Renal cortex interstitium (tissue), 11 donors: ENCODE results near the gene THEM4. TPM values are rescaled to one million over a fixed set of nuclear protein-coding genes. Genes with fewer than 3 reads are reported as not detected.
"Not testable (repeated sequence)": the region's sequence is repeated elsewhere in the genome, so short reads cannot be mapped to it uniquely, and the experiment has no call there.

Source experiments
- DNase-seq, 11 donors: peaks; one replicate each; pipeline ENCODE4 v3.0.0-alpha.2; 2013; ENCODE audit warnings: low read depth in 9 of 11, low spot score in 4 of 11; ENCODE audit errors: extremely low read depth in 1 of 11
- polyA plus RNA-seq, 3 donors: library from polyadenylated mRNA; unstranded; fragments of 120-200 nt; gene quantifications; one replicate each; pipeline ENCODE4 v1.2.1, GENCODE V29; 2013; ENCODE audit not compliant: insufficient read length in 3 of 3

Gene THEM4
- polyA plus RNA-seq, 3 donors: 22.5 to 47.0 (median 28.7) TPM

DNA sequence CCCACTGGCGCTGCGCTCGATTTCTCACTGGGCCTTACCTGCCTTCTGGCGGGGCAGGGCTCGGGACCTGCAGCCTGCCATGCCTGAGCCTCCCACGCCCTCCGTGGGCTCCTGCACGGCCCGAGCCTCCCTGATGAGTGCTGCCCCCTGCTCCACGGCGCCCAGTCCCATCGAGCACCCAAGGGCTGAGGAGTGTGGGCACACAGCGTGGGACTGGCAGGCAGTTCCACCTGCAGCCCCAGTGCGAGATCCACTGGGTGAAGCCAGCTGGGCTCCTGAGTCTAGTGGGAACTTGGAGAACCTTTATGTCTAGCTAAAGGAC, 3.0 kb downstream of the THEM4 start:
- not testable (repeated sequence) for DNase-seq

DNA sequence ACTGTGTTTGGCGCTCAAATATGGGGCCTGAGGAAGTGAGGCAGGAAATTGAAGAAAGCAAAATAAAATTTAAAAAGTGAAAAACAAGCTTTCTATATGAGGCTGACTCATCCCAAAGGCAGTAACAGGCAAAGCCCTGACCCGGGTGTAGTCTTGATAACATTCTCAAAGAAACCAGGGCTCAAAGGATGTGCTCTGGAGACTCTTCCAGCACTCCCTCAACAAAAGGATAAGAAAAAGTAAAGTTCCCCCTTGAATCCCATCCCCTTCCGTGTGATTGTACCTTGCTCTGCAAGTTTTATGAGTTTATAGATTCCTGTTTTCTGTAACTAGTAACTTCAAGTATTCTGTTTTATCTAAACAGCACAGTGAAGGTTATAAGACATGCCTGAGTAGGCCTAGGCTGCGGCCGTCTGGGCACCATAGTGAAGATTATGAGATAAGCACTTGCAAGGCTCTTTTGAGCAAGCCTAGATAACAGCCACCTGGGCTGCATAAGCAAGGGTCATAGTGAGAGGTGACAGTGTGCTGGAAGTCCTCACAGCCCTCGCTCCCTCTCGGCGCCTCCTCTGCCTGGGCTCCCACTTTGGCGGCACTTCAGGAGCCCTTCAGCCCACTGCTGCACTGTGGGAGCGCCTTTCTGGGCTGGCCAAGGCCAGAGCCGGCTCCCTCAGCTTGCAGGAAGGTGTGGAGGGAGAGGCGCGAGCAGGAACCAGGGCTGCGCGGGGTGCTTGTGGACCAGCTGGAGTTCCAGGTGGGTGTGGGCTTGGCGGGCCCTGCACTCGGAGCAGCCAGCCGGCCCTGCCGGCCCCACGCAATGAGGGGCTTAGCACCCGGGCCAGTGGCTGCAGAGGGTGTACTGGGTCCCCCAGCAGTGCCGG, 3.6 kb downstream of the THEM4 start:
- DNase-seq: not testable (repeated sequence)

DNA sequence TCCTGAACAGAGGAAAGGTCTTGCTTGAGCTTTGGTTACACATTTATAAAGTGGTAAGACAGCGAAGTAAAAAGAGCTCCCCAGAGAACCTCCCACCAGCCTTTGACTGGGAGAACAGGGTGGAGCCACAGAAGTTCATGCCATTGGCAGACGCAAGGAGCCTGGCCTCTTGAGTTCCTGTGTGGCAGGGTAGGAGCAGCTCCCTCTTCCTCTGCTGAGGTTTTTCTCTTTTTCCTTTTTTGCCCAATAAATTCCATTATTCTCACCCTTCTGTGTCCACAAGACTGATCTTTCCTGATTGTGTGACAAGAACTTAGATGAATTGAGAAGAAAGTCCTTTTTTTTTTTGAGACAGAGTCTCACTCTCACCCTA, 4.3 kb downstream of the THEM4 start:
- no peak for DNase-seq

DNA sequence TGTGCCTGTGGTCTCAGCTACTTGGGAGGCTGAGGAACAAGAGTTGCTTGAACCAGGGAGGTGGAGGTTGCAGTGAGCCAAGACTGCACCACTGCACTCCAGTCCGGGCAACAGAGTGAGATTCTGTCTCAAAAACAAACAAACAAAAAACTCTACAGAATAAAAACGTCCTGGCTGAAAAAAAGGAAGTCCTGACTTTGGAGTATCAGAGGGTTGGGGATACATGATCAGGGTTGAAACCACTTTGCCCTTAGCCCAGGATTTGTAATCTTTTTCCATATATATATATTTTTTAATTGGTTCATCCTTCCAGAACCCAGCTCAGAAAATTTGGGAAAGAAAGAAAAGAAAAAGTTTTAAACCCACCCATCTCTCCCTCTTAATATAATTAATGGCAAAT, 6.5 kb downstream of the THEM4 start:
- no peak for DNase-seq

DNA sequence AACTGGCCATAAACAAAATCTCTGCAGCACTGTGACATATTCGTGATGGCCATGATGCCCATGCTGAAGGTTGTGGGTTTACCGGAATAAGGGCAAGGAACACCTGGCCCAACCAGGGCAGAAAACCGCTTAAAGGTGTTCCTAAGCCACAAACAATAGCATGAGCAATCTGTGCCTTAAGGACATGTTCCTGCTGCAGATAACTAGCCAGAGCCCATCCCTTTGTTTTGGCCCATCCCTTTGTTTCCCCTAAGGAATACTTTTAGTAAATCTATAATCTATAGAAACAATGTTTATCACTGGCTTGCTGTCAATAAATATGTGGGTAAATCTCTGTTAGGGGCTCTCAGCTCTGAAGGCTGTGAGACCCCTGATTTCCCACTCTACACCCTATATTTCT, 8.5 kb downstream of the THEM4 start:
- DNase-seq: not testable (repeated sequence)

DNA sequence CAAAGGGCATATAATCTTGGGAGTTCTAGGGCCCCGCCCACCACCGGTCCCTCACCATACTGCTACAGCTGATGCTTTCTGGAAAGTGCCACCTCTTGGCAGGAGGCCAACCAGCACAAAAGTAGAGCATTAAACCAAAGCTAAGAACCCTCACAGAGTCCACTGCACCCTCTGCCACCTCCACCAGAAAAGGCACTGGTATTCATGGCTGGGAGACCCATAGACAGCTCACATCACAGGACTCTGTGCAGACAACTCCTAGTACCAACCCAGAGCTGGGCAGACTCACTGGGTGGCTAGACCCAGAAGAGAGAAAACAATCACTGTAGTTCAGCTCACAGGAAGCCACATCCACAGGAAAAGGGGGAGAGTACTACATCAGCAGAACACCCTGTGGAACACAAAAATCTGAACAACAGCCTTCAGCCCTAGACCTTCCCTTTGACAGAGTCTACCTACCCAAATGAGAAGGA, 10.8 kb downstream of the THEM4 start:
- no peak for DNase-seq

DNA sequence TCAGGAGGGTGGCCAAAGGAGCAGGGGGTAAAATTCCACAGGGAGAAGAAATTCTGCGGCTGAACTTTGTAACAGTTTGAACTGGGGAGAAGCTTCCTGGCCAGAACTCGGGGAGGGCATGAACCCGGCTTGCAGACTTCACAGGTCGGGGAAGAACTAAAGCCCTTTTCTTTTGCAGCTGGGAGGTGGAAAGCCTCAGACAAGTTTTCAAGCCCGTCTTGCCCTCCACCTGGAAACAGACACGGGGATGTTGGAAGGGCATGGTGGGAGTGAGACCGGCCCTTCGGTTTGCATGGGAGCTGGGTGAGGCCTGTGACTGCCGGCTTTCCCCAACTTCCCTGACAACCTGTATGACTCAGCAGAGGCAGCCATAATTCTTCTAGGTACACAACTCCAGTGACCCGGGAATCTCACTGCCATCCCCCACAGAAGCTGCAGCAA, 11.3 kb downstream of the THEM4 start:
- no peak for DNase-seq

DNA sequence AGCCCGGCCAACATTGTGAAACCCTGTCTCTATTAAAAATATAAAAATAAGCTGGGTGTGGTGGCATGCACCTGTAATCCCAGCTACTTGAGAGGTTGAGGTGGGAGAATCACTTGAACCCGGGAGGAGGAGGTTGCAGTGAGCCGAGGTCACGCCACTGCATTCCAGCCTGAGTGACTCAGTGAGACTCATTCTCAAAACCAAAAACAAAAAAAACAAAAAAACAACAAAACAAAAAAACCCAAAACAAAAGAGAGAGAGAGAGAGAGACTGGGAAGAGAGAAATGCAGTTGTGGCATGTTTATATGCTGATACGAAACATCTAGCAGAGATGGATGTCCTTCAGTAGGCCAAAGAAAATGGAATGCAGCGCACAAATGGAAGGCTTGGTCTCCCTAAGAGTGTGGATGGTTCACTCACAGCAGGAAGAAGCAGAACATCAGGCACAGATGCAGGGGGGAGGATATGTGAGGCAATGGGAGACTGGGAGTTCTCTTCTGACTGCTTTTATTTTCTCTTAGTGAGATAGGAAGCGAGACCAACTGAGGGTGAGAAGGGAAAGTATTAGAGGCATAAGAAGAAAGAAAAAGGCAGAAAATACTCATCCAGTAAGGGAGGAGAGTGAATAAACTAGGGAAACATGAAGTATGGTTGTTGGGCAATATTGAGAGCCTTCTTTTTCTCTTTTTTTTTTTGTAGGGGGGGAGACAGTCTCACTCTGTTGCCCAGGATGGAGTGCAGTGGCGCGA, 16.0 kb downstream of the THEM4 start:
- no peak for DNase-seq

DNA sequence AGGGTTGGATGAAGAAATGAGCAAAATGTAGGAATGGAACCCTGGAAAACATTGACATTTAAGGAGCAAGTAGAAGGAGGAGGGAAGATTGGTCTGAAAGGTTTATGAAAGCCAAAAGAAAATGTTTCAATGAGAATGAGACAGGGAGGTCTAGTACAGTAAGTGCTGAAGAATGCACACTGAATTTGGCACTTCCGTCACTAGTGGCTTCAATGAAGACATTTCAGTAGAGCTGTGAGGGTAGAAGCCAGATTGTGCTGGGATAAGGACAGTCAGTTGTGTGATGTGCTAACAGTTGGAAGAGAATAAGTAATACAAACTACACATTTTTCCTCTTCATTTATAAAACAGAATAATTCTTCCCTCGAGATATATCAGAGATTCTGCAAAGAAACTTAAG, 17.1 kb downstream of the THEM4 start:
- no peak for DNase-seq

DNA sequence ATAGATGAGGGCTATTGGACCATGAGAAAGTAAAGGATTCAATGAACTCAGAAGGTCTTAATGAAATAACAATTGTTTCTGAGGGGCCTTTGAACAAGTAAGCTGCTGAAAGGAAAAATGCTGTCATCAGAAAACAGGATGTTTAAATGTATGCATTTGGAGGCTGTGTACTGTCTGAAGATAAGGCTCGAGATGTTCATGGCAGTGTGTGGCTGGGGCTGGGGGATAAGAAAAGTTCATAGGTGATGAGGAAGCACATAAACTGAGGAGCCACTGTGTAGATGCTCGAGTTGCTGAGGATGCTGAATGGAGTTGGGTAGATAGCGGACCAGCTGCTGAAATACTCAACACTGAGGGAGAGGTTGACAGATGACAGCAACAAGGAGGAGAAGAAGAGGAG, 17.8 kb downstream of the THEM4 start:
- DNase-seq: no peak

DNA sequence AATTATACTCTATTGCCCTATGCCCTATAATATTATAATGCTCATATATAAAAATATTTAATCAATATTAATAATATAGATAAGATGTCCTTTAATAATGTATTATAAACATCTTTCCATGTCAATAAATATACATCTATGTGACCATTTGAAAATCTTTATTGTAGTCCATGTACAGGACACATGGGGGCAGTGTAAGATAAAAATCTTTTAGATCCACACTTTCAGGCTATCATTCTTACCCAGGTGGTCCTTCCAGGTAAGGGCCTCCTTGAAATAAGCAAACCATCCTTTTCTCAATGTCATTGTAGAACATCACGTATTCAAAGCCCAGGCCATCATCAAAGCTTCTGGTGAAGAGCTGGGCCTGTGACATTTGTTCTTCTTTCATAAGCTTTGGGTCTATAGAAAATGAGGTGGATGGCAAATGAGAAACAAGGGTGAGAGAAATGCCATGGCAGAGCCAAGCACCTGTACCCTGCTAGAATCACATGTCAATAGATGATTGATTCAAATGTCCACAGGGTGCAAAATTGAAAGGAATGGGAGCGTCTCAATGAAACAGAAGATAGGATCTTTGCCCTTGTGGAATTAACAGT, 20.2 kb downstream of the THEM4 start:
- no peak for DNase-seq

DNA sequence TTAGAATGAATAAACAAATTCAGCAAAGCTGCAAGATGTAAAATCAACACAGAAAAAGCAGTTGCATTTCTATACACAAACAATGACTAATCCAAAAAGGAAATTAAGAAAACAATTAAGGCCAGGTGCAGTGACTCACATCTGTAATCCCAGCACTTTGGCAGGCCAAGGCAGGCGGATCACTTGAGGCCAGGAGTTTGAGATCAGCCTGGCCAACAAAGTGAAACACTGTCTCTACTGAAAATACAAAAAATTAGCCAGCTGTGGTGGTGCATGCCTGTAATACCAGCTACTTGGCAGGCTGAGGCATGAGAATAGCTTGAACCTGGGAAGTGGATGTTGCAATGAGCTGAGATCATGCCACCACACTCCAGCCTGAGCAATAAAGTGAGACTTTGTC, 22.3 kb downstream of the THEM4 start:
- DNase-seq: no peak

DNA sequence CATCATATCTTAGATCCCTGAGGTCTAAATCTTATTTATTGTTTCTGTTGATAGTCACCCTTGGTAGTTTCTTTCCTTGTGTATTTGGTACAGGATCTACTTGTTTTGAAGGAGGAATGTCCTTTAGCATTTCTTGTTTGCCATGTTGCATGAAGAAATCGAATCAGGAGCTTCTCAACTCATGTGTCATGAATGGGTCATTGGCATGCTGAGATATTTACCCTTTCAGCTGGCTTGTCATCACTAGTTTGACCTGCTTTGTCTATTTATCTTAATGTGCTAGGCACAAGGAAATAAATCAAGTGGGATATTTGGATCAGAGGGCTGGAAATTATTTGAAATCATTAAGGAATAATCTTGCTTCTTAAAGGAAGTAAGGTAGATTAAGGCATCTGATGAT, 23.8 kb downstream of the THEM4 start:
- no peak for DNase-seq

DNA sequence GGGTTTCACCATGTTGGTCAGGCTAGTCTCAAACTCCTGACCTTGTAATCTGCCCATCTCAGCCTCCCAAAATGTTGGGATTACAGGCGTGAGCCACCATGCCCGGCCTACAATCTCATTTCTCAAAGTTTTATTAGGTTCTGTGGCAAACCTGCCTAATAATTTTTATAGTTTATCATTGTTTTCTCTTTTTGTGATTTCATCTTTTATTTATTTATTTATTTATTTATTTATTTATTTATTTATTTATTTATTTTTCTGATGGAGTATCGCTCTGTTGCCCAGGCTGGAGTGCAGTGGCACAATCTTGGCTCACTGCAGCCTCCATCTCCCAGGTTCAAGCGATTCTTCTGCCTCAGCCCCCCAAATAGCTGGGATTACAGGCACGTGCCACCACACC, 24.4 kb downstream of the THEM4 start:
- not testable (repeated sequence) for DNase-seq

DNA sequence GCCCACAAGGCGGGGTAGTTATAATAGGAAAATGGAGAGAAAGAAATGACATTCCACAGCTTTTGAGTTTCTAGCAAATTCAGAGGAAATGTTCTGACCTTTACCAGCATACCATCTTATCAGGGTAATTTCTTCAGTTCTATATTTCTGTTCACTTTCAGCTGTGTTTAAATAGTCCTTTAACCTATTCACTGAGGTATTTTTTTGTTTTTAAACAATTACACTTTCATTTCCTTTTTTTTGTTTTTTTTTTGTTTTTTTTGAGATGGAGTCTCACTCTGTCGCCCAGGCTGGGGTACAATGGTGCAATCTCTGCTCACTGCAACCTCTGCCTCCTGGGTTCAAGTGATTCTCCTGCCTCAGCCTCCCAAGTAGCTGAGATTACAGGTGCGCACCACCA, 24.9 kb downstream of the THEM4 start:
- DNase-seq: not testable (repeated sequence)

DNA sequence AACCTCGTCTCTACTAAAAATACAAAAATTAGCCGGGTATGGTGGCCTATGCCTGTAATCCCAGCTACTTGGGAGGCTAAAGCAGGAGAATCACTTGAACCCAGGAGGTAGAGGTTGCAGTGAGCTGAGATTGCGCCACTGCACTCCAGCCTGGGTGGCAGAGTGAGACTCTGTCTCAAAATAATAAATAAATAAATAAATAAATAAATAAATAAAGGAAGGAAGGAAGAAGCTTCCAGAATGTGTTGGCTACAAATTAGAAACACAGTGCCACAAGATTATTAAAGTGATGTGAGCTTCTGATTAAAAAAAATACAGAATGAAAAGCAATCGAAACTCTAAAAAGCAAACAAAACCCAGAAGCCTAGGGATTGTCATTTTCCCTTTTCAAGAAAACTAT, 25.4 kb downstream of the THEM4 start:
- DNase-seq: not testable (repeated sequence)

DNA sequence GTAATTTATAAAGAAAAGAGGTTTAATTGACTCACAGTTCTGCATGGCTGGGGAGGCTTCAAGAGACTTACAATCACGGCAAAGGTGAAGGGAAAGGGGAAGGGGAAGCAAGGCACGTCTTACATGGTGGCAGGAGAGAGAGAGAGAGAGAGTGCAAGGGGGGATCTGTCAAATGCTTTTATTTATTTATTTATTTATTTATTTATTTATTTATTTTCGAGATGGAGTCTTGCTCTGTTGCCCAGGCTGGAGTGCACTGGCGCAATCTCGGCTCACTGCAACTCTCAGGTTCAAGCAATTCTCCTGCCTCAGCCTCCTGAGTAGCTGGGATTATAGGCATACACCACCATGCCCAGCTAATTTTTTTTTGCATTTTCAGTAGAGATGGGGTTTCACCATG, 26.4 kb downstream of the THEM4 start:
- not testable (repeated sequence) for DNase-seq

DNA sequence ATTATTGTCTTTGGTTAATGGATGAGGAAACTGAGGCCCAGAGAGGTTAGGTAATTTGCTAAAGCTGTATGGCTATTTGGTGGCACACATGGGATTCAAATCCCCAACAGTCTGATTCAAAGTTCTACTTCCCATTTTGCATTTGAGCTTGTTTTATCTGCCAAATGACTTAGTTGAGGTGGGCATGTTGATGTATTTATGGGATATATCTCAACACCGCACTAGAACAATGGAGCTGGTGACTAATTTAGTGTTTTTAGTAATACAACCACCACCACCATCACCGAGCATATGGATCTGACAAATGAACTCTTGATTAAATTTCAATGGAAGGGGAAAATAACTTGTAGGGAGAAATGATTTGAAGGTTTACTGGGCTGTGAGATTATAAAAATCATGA, 26.8 kb downstream of the THEM4 start:
- DNase-seq: no peak

DNA sequence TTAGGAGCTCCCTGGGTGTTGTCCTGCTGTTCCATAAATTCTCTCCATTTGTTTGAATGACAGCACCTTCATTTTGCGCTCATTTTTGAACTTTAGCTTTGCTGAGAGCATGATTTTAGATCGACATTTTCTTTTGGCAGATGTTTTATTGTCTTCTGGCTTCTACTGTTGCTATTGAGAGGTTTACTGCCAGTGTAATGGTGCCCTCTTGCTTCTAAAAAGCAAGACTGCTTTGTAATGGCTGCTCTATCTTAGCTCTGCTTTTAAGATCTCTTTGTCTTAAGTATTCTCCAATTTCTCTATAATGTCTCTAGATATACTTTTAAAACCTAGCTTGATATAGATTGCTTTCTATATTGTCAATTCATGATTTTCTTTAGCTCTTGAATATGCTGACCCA, 27.8 kb downstream of the THEM4 start:
- DNase-seq: no peak

DNA sequence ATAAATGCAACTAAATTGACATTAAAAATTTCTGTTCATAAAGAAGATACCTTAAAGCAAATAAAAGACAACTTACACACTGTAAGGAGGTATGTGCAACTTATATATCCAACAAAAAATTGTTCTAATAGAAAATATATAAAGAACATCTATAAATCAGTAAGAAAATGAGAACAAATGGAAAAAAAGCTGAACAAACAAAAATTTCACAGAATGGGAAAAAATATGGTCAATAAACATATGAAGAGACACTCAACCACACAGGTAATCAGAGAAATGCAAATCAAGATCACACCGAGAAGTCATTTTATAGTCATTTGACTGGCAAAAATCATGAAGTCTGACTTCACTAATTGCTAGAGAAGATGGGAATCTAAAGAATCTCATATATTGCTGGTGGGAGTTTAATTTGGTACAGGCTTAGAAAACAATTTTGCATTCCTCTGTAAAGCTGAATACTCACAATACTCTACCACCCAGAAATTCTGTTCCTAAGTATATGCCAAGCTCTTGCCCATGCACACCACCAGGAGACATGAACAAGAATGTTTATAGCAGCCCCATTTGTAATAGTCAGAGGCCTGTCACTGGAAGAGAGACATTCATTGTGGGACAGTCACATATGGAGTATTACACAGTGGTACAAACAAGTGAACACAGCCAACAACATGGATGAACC, 33.8 kb downstream of the THEM4 start:
- DNase-seq: no peak
